HG02870 (cell line): Measurements from ENCODE around the gene TBC1D9B.

Source experiments
- ATAC-seq: cut with Tn5 transposase; IDR thresholded peaks from one replicate; pipeline ENCODE4 v1.9.1; 2021; ENCODE audit warnings: mild to moderate bottlenecking, moderate library complexity; ENCODE audit not compliant: unreplicated experiment

Gene TBC1D9B

DNA sequence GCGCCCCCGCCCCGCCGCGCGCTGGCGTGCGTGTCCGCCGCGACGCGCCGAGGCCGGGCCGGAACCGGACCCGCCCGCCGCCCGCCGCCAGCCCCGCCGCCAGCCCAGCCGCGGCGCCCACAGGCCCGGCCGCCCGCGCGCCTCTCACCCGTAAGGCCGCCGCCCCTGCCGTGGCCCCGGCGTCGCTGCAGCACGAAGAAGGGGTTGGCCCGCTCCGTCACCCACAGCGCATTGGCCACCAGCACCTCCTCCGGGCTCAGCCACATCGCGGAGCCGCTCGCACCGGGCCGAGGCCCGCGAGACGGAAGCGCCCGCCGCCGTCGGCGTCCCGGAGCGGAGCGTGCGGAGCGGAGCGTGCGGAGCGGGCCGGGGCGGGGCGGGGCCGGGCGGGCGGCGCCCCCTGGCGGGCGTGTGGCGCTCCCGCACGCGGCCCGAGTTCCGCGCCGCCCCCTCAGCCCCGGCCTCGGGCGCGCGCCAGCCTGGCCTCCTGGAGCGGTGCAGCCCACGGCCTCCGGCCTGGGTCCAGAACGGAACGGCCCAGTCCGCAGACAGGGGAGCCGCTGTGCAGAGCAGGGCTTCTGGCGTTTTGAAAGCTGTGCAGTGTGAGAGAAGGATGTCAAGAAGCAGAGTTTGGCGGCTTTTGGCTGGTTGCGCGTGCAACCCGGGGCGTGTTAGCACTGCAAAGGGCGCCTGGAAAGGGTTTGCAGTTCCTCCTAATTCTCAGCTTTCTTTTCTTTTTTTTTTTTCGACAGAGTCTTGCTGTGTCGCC lies at the start of gene TBC1D9B:
Gene TBC1D9B, minus strand, starts transcription at position 342 of the 769 bp plus-strand sequence. Its CDS starts 76 bp downstream, at position 266.
- peak; percentile 78 for ATAC-seq

DNA sequence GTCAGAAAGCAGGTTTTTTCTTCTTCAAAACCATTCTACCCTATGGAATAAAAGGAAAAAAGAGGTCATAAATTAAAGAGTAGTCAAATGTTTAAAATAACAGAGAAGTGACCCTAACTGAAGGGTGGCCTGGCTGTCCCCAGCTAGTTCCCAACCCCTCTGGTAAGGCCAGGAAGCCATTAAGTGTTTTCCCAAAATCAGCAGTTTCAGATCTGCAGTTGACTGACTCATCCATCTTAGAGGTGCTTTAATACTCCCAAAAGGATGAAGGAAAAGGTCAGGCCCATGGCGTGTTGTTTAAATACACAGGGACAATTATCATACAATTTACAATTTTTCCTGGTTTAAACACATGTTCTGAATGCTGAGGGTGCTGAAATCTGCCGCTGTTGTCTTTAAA lies 47.9 kb upstream of the TBC1D9B start:
- ATAC-seq, result no peak

DNA sequence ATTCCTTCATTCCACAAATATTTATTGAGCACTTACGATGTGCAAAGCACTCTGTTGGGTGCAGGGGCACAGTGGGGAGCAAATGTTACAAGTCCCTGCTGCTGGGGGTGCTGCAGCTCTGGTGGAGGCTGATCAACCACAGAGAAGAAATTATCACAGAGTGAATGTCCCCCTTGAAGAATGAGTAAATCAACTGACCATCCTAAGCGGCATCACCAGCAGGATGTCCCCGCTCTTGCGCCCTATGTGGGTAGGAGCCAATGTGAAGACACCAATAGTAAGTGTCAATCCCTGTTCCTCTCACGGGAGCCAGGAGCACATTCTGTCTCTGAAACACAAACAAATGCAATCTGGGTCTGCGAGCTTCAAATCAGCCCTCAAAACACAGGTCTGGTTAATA lies 47.4 kb upstream of the TBC1D9B start:
- ATAC-seq, result no peak

DNA sequence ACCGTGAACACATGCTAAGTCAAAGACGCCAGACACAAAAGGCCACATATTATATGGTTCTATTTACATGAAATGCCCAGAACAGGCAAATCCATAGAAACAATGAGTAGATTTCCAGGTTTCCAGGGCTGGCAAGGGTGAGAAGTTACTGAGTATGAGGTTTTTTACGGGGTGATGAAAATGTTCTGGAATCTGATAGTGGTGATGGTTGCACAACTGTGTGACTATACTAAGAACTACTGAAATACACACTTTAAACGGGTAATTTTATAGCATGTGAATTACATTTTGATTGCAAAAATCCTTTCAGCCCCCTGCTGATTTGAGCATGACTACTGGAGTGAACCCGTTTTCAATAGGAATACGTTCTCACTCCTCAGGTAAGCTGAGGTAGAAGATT lies 46.7 kb upstream of the TBC1D9B start:
- no peak for ATAC-seq

DNA sequence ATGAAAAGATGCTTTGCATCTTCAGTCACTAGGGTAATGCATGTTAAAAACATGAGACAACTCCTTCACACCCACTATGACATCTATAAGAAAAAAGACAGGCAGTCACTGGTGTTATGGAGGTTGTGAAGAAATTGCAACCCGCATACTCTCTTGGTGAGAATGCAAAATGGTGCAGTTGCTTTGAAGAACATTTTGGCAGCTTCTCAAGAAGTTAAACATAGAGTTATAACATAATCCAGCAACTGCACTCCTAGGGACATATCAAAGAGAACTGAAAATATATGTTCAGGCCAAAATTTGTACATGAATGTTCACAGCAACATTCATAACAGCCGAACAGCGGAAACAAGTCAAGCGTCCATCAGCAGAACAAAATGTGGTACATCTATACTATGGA lies 46.3 kb upstream of the TBC1D9B start:
- no peak for ATAC-seq

DNA sequence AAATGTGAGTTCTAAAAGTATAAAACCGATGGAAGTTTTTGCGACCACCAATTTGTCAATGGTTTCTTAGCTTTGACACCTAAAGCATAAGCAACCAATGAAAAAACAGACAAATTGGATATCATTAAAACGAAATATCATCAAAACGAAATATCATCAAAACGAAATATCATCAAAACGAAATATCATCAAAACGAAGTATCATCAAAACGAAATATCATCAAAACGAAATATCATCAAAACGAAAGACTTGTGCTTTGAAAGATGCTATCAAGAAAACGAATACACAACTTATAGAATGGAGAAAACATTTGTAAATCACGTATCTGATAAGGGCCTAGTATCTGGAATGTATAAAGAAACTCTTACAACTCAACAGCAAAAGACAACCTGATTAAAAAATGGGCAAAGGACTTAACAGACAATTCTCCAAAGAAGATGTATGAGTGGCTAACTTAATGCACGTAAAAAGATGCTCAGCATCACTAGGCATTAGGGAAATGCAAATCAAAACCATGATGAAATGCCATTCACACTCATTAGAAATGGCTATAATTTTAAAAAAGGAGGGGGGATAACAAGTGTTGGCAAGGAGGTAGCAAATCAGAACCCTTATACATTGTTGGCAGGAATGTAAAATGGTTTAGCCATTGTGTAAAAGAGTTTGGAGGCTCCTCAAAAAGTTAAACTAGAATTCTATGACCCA lies 29.4 kb upstream of the TBC1D9B start:
- no peak for ATAC-seq

DNA sequence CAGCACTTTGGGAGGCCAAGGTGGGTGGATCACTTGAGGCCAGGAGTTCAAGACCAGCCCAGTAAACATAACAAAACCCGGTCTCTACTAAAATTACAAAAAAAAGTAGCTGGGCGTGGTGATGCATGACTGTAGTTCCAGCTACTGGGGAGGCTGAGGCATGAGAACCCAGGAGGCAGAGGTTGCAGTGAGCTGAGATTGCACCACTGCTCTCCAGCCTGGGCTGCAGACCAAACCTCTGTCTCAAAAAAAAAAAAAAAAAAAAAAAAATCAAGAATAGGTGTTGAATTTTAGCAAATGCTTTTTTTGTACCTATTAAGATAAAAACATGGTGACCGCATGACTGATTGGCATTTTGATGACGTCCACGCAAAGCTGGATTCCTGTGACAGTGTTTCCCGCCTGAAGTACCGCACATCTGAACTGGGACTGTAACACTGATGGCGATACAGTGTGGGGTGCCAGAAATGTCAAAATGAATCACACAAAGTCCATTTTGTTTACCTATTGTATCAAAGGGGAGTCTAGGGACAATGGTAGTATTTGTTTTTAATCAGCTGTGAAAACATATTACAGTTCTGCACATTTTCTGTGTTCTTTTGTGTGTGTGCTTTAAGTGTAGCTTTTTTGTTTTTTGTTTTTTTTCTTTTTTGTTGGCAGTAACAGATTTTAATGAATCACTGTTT lies 23.2 kb upstream of the TBC1D9B start:
- ATAC-seq, result no peak

DNA sequence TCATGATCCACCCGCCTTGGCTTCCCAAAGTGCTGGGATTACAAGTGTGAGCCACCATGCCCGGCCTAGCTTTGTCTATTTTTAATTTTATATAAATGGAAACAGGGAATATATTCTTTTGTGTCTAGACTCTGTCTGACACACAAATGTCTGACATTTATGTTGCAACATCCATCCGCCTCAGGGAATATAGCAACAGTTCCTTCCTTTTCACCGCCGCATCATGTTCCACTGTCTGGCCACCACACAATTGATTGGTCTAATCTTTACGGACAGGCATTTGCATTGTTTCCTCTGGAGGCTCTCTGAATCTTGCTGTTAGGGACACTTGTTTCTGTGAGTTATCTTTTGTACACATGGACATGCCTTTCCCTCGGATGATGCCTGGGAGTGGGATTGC lies 20.1 kb upstream of the TBC1D9B start:
- no peak for ATAC-seq

DNA sequence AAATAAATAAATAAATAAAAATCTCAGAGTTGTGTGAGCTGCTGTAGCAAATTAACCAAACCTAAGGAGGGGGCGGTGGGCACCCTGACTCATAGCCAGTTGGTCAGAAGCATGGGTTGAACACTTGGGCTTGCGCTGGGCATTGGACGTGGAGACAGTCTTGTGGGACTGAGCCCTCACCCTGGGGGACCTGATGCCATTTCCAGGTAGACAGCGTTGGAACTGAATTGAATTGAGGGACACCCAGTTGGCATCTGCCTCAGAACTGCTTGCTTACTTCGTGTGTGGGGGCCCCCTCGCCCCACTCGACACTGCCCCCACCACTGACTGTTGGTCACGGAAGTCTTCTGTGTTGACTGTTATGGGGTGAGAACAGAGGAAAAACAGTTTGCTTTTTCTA lies 19.0 kb upstream of the TBC1D9B start:
- no peak for ATAC-seq

DNA sequence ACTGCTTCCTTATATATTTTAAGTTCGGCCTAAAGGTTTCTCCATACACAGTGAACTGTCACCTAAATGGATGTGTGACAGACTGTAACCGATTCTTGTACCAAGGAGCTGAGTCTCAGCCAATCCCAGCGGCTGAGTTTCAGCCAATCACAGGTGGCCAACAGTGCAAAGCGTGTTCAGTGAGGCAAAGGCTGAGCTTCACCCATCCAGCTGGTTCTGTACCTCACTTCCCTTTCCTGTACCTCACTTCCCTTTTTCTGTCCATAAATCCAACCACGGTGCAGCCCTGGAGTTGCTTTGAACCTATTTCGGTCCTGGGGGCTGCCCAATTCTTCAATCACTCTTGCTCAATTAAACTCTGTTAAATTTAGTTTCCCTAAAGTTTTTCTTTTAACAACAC lies 15.7 kb upstream of the TBC1D9B start:
- no peak for ATAC-seq

DNA sequence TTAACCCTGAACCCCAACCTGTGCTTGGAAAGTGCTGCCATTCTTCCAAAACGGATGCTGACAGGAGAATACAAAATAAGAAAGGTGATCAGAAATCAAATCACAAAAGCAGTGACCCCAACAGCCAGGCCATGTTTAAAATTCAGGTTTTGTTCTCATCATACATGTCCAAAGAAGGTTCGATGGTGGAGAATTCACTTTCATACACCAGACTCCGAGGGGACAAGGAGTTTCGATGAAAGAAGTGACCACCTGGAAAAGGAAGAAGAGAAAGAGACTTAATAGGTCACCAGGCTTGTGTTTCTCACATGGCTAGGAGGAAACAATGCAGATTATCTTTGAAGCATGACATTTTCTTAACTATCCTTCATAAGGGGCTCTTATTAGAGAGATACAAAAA lies 12.5 kb upstream of the TBC1D9B start:
- no peak for ATAC-seq

DNA sequence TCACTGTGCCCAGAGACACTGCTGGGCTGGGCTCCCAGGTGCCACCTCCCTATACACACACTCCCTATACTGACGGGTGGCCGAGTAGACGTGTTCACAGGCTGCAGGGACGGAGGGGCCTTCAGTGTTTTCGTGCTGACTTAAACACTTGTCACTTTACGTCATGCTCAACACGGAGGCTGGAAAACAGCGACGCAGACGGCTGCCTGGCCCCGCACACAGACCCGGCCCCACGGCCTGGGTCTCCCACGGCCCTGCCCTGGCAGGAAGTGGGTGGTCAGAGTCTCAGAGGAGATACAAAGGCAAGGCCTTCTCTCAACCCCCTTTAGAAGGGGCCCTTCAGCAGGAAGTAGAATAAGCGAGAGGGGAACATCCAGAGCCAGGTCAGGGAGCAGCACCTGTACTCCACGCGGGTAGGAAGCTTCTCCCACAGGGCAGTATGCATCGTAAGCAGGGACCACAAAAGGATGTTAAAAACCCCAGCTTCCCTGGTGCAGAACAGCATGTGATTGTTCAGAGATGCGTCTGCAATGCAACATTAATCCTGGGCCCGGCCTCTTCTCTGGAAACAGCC lies 11.9 kb upstream of the TBC1D9B start:
- no peak for ATAC-seq

DNA sequence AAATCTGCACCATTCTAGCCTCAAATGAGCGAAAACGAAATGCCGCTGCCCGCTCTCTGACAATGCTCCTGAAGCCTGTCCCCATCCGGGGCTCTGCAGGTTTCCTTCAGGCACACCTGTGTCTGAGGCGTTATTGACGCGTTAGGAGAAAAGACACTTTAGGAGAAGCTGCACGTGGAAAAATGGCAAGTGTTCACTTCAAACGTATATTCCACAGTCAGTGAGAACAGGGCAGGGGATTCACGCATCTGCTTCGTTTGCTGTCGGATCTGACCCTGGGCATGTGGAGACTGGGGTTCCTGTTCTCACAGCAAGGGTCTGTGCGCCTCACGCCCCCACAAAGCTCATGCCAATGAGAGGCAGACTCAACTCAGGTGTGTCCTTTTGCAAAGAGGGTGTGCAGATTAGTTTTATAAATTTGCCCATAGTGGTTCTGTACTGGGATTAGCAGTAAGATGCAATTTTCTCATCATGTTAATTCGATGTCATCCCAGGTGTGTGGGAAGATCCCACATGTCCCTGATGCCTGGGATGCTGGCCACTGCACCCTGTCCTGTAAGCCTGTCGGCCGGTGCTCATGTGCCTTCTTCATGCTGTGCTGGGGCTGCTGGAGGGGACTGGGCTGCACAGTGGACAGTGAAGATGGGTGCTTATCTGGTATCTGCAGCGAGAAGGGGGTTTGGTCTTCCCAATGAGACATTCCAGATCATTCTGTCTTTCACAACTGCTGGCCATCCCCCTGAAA lies 11.2 kb upstream of the TBC1D9B start:
- ATAC-seq, result no peak

DNA sequence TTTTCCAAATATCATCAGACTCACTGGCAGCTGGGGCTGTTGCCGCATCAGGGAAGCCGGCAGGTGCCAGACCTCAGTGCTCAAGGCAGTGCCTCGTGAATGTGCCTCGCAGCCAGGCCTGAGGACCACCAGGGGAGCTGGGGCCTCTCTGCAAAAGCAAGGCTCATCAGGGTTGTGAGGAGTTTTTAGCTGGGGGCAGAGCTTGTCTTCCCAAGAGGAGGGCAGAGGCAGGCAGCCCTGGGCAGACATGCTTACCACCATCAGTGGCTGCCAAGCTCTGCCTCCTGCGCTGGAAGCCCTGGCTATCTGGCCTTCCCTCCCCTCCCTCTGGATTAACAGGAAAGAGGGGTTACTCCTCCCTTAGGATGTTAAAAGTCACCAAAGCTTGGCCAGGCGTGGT lies 8.8 kb upstream of the TBC1D9B start:
- no peak for ATAC-seq

DNA sequence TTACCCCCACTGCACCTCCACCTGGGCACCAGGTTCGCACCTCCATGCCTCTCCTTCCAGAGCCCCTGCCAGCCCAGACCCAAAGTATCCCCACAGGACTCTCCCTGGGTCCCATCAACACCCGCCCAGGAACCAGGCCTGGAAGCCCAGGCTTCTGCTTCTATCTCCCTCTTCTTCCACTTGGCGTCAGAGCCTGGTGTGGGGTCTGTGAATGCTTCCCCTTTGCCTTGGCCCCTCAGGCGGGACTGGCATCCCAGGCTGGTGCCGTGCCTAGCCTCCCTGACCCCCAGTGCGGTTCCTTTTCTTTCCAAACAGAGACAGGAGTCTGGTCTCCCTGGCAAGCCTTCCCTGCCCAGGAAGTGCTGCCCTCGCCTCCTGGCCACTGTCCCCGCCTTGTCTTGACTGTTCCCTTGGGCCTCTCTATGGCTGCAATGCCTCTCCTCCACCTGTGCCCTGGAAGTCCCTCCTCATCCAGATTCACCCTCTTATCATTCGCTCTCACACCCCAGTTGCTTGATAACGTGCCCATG lies 7.8 kb upstream of the TBC1D9B start:
- ATAC-seq, result no peak

DNA sequence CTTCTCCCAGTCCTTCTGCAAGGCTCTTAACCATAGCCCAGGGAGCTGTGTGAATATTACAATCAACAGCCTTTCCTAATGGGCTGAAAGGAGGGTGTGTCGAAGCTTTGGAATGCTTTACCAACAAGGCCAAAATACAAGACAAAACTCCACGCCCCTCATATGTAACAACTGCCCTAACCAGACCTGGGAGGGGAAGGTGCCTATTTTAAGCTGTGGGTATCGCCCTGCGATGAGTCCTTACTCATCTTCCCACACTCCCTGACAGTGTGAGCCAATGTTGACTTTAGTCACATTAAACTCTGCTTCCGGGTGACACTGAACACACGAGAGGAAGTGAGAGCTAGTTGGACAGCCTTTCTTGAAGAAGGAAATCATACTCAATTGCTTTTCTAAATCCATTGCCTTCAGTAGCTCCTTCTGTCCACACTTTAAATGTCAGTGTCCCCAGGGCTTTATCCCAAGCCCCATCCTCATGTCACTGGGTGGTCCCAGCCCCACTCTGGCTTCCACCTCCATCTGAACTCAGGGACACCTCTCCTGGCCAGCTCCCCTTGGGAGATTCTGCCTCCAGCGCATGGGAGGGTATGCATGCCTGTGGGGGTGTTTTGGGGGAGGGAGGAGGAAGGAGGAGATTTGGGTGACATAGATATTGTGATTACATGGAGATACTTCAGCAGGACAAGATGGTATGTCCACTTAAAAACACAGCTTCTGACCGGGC lies 6.5 kb upstream of the TBC1D9B start:
- ATAC-seq, result no peak

DNA sequence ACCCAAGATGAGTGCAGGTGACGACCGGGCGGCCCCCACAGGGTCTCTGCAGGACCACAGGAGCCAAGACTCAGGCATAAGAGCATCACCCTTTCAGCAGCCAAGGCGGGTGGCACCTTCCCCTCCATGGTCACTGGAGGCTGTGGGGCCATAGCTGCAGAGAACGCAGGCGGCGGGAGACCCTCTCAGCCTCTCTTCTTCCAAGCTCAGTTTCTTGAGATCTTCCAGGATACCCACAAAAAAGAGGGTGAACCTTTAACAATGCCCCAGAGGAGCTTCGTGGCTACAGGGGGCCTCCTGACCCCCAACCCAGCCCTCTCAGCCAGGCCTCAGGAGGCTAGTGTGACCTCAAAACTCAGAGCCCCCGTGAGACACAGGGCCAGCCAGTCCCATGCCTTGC lies 5.8 kb upstream of the TBC1D9B start:
- no peak for ATAC-seq

DNA sequence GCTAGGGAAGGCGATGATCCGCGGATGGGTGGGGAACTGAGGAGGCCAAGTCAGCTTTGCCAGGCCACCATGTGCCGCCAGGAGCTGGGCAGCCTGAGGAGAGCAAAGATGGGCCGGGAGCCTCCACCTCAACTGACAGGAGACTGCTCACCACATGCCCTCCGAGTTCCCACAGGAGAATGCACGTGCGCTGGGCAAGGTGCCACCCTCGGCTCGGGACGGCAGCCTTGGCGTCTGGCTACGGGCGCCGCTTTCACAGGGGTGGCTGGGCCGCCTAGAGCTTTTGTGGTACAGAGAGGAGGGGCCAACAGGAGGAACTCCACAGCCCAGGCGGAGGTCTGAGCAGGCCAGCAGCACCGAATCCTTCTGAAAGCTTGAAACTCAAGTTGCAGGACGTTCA lies 5.3 kb upstream of the TBC1D9B start:
- no peak for ATAC-seq

DNA sequence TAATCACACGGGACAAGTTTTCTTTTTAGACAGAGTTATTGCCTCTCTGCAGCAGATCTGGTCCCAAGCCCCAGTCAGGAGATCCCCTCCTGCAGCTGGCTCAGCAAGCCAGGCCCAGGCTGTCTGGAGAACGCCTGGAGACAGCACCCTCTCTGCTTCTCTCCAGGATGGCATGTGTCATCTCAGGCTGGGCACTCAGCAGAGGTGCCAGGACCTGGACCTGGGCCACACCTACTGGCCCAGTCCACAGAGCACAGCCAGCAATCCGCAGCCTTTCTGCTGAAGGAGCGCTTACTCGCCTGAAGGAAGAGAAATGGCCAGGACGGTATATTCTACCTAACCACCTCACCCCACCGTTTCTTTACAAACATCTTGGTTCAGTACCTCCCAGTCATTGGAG lies 4.7 kb upstream of the TBC1D9B start:
- no peak for ATAC-seq

DNA sequence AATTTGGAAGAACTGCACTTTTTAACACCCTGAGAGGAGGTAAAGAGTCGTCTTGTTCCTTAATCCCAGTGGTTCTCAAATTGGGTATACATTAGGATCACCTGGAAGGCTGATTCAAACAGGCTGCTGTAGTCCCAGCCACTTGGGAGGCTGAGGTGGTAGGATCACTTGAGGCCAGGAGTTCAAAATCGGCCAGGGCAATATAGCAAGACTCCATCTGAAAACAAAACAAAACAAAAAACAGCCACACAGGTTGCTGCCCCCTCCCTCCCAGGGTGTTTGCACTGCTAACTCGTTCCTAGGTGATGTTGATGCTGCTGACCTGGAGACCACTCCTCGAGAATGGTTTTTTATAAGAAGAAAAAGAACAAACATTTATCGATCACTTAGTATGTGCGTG lies 1.5 kb upstream of the TBC1D9B start:
- ATAC-seq, result no peak
